NCI-H2081 (cell line): ENCODE results near the gene CADM3.

ENCODE experiments used
- DNase-seq, 2 experiments: peaks; one replicate each; lab custom pipeline; 2025; lab: John Stamatoyannopoulos, UW

CADM3 gene

GRCh38 chr1:159206110-159206509 is 34.7 kb downstream of the CADM3 start:
- no peak for DNase-seq

GRCh38 chr1:159207080-159207479 is 35.7 kb downstream of the CADM3 start:
- no peak for DNase-seq

GRCh38 chr1:159207774-159208173 is 36.4 kb downstream of the CADM3 start:
- DNase-seq = no peak

GRCh38 chr1:159208175-159208825 is 36.9 kb downstream of the CADM3 start:
- DNase-seq = no peak

GRCh38 chr1:159209061-159209460 is 37.6 kb downstream of the CADM3 start:
- DNase-seq = no peak

- DNase-seq = peak; percentile 34 to 42
These were observed 40.1 kb downstream of the CADM3 start for GRCh38 chr1:159211331-159212136.

- no peak for DNase-seq
These were observed 41.2 kb downstream of the CADM3 start for GRCh38 chr1:159212596-159212995.

- peak; percentile 43 to 49 for DNase-seq
These were observed 42.8 kb downstream of the CADM3 start for GRCh38 chr1:159214149-159214760.

- DNase-seq = no peak
These were observed 47.5 kb downstream of the CADM3 start for GRCh38 chr1:159218649-159219636.

- no peak for DNase-seq
These were observed 50.9 kb downstream of the CADM3 start for GRCh38 chr1:159222075-159222865.

GRCh38 chr1:159223004-159223403 is 51.6 kb downstream of the CADM3 start:
- no peak for DNase-seq

- no peak for DNase-seq
These were observed 57.1 kb downstream of the CADM3 start for GRCh38 chr1:159228554-159228953.

- no peak for DNase-seq
These were observed 58.0 kb downstream of the CADM3 start for GRCh38 chr1:159229260-159229885.

- no peak for DNase-seq
These were observed 58.5 kb downstream of the CADM3 start for GRCh38 chr1:159229896-159230295.

GRCh38 chr1:159239551-159240220 is 68.3 kb downstream of the CADM3 start:
- DNase-seq = no peak

GRCh38 chr1:159247266-159247665 is 75.9 kb downstream of the CADM3 start:
- DNase-seq = no peak

- DNase-seq = no peak
These were observed 76.9 kb downstream of the CADM3 start for GRCh38 chr1:159248311-159248710.

GRCh38 chr1:159250638-159251216 is 79.3 kb downstream of the CADM3 start:
- DNase-seq = no peak
